Activated CD8-positive, alpha-beta memory T cell treated with anti-CD3 and anti-CD28 coated beads for 36 hours (primary cell): ENCODE results near the gene NOBOX. TPM values are rescaled to one million over a fixed set of nuclear protein-coding genes. Genes with fewer than 3 reads are reported as not detected.

Source experiments
- total RNA-seq, 2 experiments: library from RNA; stranded (reverse); gene quantifications; one replicate each; pipeline ENCODE4 v1.2.3, GENCODE V29; 2021

NOBOX gene
- total RNA-seq, 2 experiments from 2014 or later = not detected

Other genes with a start within 250 kb of the NOBOX start
- 1 to 10 TPM; 1.2 to 2.0 TPM for gene CTAGE4, start 220.2 kb downstream of the NOBOX start, total RNA-seq
- 1 to 10 TPM; 4.8 to 4.9 TPM for gene ARHGEF35, start 207.9 kb downstream of the NOBOX start, total RNA-seq
- gene OR2A42, start 164.1 kb downstream of the NOBOX start, total RNA-seq = not detected
- 1 to 10 TPM; 1.0 to 1.2 TPM for gene OR2A7, start 138.9 kb downstream of the NOBOX start, total RNA-seq
- under 1 TPM in 1 of 2 experiments, not detected in 1; 0.78 TPM for gene CTAGE8, start 134.4 kb downstream of the NOBOX start, total RNA-seq
- not detected for gene OR2A1, start 91.3 kb downstream of the NOBOX start, total RNA-seq
- 1 to 10 TPM; 8.7 to 9.9 TPM for gene ARHGEF5, start 48.3 kb downstream of the NOBOX start, total RNA-seq